HG03469 (cell line): ENCODE results near the gene ZNF670.
"Not testable (repeated sequence)": the region's sequence is repeated elsewhere in the genome, so short reads cannot be mapped to it uniquely, and the experiment has no call there.

Experiments
- ATAC-seq: cut with Tn5 transposase; IDR thresholded peaks from one replicate; pipeline ENCODE4 v1.9.1; 2021; ENCODE audit warnings: mild to moderate bottlenecking, moderate library complexity, moderate number of reproducible peaks; ENCODE audit not compliant: unreplicated experiment

Gene ZNF670

DNA sequence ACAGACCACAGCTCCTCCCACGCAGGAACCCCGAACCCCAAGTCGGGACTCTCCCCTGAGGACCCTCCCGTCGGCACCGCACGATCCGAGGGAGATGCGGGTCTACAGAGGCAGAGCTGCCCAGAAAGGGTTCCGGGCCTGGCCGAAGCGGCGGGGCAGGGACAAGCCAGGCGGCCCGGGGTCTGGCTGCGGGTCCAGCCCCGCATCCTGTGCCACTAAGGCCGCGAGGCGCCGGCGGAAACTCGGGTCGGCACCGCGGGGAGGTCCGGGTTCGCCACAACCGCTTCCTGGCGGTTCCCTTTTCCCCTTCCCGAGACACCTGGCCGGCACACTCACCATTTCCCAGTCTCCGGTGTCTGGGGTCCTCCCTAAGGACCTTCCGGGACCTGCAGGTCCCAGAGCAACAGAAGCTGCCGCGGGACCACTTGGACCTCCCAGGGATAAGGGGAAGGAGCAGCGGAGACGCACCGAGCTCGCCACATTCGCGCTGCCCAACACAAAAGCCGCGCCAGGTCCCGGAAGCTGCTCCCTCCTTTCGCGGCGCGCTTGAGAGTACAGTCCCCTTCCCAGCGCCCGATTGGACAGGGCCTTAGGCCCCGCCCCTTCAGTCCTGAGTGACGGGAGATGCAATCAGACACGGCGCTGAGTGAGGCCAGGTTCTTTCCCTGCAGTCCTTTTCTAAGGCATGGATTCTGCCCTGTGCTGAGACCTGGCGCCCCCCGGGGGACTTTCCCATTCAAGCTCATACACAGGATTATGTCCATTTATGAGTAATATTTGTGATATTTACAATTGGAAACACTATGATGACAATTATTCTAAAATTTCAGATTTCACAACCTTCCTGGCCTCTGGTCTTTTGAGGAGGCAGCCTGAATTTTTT, at the start of gene ZNF670:
Gene ZNF670, minus strand, starts transcription at position 554 of the 883 bp plus-strand sequence. Its CDS starts 215 bp downstream, at position 339.
- ATAC-seq: peak; percentile 99

DNA sequence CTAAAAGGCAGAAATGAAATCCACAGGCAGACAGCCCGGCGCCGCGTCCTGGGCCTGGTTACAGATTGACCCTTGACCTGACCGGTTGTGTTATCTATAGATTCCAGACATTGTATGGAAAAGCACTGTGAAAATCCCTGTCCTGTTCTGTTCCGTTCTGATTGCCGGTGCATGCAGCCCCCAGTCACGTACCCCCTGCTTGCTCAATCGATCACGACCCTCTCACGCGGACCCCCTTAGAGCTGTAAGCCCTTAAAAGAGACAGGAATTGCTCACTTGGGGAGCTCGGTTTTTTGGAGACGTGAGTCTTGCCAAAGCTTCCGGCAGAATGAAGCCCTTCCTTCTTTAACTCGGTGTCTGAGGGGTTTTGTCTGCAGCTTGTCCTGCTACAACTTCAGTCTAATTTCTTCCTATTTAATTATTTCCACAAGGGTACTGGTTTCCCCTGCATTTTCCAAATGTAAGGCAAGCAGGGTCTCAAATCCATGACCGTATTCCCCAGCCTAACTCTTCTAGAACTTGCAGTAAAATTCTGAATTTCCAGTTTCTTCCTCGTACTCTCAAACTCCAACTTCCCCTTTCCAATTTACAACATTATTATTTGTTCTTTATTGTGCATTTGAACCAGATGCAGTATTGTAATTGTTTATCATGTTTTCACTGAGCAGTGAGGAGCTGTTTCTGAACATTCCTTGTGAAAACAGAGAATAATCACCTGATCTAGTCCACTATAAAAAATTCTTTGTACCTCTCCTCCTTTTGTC, 49.1 kb upstream of the ZNF670 start:
- not testable (repeated sequence) for ATAC-seq

DNA sequence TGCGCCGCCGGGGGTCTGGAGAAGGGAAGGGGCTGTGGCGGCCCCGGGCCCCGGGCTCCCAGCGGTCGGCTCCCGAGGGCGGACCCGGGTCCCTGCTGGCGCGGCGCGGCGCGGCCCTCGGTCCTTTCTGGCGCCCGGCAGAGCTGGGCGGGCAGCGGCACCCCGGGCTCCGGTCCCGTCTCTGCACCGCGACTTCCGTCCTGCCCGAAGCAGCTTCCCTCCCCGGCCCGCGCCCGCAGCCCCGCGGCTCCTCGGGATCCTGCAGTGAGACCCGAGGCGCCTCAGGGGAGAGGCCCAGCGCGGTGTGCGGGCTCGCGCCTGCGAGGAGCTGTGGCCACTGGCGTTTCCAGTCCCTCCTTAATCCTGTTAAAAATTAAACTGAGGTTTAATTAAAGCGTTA, 48.0 kb upstream of the ZNF670 start:
- peak; percentile 25 for ATAC-seq

DNA sequence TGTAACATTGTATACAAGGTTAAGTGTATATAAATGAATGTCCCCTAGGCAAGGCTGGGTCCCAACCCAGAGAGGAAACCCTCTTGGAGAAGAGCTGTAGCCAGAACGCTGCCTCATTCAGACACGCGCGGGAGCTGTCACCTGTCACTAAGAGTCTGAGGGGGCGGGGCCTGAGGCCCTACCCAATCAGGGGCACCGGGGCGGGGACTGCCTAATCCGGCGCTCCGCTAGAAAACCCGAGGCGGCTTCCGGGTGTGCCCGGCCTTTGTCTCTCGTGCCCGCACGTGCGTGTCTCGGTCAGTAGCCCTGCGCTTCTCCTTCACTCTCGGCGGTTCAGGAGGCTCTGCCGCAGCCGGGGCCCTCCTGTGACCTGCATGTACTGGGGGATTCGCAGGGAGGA, 47.6 kb upstream of the ZNF670 start:
- peak; percentile 98 for ATAC-seq

DNA sequence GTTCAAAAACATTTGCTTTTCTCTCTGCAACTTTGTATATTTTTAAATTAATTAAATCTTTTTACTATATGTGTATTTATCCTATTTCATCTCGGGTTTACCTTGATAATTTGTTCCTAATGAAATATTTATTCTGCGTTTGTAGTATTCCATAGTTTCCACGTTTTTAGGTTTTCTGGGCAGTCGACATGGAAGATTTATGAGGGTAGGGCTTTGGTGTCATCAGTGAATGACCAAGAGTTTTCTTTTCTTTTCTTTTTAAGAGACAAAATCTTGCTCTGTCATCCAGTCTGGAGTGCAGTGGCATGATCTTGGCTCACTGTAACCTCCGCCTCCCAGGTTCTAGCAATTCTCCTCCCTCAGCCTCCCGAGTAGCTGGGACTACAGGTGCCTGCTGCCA, 42.8 kb upstream of the ZNF670 start:
- no peak for ATAC-seq

DNA sequence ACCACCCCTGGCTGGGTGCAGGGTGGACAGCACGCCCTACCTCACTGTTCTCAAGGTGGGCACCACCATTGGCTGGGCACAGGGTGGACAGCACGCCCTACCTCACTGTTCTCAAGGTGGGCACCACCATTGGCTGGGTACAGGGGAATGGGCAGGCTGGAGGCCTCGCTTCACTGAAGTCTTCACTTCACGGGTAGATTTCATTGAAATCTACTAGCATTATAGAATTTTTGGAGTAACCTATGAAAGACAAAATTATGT, 41.7 kb upstream of the ZNF670 start:
- ATAC-seq: not testable (repeated sequence)

DNA sequence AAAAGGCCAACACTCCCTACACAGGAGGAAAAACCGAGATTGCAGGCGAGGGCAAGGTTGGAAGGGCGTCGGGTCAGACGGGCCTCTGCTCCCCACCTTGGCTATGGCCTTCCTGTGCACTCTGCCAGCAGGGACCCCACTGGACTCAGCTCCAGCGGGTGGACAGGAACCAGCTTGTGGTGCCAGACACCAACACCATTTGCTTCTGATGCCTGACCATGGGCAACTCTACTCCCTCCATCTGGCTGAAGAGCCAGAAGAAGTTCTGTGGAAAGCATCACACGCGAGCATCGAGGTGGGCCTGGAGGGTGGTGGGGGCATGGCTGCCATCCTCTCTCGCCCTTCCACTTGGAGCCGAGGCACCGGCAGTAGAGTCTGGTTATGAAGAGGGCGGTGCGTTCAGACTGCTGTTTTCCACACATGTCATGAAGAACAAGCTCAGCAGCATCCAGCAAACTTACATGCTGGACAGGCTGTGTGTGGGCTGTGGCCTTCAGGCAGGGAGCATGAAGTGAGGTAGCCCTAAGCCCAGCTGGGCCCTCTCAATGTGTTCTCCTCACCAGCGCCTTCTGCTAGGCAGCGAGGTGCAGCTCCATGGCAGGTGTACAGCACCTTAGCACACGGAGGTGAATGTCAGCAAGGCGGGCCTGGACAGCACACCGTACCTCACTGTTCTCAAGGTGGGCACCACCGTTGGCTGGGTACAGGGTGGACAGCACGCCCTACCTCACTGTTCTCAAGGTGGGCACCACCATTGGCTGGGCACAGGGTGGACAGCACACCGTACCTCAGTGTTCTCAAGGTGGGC, 41.2 kb upstream of the ZNF670 start:
- ATAC-seq: no peak

DNA sequence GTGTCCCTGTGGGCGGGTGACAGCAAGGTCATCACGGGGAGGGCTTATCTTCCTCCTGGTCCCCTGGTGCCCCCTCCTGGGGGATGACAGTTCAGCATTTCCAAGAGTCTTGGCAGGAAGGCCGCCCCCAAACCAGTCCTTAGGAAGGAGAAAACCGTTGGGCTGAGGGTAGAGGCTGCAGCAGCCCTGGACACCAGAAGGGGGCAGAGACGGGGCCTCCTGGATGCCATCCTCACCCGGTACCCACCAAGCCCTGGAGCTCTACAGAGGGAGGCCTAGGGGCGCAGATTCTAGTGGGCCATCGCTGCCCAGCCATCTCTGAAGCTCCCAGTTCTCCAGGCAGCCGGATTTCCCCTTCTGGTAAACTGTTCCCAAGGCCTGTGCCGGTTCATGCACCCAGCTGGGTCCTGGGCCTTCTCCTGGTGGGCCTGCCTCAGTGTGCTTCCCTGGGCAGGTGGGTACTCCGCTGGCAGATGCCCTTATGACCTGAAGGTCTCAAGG, 40.4 kb upstream of the ZNF670 start:
- no peak for ATAC-seq

DNA sequence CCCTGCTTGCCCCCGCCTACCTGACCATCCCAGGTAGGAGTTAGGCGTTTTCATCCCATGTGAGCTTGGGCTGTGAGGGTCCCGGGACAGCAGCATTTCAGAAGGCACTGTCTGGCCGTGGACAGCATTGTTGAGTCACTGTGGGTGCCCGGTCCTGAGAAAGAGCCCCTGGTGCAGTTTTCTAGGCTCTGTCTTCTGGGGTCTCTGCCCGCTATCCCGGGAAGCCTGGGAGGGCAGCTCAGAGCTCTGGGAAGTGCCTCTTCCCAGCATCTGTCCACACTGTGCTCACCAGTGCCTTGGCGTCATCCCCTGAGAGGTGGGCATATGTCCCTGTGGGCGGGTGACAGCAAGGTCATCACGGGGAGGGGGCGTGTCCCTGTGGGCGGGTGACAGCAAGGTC, 36.9 kb upstream of the ZNF670 start:
- ATAC-seq: no peak

DNA sequence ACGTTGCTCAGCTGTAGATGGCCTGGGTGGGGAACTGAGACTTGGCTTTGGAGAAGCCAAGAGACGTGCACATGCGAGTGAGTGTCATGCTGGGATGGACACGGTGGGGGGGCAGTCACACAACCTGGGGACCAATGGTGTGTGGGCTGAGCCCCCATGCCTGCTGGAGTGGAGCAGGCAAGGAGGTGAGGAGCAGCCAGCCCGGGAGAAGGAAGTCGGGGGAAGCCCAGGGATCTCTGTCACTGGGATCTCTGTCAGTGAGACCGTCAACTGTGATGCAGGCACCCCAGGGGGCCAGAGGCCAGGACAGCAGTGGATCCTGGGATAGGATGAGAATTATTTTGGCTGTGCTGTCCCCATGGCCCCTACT, 36.5 kb upstream of the ZNF670 start:
- no peak for ATAC-seq

DNA sequence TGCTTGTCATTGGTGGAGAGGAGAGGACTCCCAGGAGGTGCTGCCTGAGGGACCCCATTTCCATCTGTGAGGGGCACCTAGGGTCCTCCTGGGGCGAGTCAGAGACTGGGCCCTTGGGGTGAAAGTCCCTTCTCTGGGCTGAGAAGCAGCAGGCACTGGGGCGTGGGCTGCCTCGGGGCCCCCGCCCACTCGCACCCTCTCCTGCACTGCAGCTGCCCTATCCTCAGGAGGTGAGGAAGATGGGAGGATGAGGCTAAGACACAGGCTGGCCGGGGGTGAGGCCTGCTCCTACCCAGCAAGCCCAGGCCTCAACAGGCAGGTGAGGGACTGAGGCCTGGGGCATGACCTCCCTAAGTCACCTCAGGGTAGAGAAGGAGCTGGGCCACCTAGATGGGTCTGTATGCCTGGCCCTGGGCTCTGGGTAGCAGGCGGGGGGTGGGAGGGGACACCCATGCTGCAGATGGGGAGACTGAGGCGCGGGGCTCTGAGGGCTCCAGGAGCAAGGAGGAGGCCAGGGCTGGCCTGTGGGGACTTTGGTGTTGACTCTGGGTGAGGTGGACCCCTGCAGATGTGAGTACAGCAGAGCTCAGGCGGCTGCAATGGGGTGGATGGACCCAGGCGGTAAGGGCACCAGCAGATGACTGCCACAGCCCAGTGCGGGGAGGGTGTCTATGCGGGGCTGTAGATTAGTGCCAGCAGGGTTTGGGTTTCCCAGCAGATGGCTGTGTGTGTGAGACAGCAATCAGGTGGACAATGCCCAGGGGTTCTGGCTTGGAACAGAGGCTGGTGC, 35.9 kb upstream of the ZNF670 start:
- no peak for ATAC-seq

DNA sequence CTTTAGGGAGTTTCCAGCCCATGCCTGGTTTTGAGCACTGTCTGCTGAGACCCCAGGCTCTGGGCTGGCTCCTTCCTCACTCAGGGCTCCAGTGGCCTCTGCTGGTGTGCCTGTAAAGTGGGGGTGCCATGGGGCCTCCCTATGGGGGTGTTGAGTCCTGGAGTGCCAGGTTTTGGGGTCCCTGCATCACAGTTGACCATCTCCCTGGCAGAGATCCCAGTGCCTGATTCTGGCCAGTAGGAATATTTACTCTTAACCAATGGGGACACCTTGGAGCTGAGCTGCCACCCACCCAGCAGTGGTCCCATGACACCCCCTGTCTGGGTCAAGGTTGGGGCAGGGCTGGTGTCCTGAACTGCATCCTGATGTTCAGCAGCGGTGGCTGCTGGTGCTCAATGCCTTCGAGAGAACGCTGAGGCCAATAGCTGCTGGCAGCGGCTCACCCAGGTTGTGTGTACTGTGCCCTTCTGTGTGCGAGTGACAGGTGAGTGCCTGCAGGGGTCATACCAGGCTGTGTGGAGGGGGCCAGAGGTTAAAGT, 35.2 kb upstream of the ZNF670 start:
- ATAC-seq: no peak

DNA sequence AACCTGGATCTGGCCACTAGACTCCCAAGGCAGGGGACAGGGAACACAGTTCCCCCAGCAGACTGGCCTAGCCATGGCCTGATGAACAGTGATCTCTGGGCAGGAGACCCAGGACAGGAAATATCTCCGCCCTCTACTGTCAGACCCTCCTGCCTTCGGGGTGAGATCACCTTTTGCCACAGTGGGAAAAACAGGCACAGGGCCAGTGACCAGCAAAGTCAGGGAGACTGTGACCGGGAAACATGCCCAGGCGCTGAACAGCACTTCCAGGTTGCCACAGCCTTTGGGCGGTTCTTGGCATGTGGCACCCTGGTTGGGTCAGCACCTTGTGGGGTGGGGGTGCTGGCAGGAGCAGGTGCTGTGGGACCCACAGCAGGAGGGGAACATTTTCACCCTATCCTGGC, 34.5 kb upstream of the ZNF670 start:
- no peak for ATAC-seq

DNA sequence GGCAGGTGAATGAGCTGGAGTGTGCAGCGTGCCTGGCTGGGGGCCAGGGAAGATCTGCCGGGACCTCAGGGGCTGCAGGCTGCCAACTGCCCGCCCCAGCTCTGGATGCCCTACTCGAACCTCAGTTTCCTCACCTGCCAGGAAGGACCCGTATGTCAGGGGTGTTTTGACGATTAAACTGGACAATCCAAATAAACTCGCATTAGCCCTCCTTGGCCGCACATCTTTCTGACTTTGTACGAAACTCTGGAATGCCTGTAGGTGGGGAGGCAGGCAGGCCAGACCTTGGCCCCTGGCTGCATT, 33.8 kb upstream of the ZNF670 start:
- ATAC-seq: no peak

DNA sequence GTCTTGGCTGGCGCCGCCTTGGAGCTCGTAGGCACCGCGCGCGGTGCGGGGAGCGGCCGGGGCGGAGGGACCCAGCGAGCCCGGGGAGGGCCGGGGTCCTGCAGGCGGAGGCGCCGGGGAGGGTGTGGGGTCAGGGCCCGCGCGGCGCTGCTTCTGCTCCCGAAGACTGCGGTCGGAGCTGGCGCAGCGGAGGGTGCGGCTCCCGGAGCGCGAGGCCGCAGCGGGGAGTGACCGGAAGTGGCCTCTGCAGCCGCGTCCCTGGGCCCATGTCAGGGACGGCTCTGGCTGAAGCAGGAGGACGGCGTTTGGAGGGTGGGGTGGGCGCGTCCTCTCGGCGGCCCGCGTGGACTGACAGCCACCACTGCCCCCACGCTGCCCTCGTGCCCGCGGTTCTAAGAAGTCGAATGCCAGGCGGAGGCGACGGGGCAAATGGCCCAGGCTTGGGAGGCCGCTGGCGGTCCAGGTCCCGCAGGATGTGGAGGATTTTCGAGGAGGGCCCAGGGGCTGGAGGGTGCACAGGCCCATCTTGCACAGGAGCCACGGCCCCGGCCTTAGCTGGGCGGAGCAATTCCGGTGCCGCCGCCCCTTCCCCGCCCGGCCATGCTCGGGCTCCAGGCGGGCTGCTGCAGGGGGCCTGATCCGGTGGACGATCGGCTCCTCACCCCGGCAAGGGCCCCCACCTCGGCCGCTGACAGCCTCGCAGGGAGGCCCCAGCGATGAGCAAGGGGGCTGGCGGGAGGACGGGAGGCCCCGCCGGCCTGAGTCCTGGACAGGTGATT, 33.3 kb upstream of the ZNF670 start:
- no peak for ATAC-seq

DNA sequence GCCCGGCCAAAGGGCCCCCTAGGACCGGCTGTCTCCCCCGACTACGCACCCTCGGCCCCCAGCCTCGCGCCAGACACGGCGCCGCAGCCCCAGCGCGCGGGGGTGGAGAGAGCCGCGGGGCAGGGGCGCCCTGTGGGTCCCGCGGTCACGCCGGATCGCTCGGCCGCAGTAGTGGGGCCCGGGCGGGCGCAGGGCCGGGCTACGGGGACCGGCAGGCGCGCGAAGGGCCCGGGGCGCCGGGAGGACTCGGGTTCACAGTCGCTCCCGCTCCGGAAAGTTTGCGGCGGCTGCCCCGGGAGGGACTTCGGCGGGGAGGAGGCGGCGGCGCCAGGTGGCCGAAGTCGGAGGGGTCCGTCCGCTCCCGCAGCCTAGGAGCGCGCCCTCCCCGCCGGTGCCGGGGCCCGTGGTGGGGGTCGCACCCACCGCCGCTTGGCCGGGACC, 32.7 kb upstream of the ZNF670 start:
- no peak for ATAC-seq

DNA sequence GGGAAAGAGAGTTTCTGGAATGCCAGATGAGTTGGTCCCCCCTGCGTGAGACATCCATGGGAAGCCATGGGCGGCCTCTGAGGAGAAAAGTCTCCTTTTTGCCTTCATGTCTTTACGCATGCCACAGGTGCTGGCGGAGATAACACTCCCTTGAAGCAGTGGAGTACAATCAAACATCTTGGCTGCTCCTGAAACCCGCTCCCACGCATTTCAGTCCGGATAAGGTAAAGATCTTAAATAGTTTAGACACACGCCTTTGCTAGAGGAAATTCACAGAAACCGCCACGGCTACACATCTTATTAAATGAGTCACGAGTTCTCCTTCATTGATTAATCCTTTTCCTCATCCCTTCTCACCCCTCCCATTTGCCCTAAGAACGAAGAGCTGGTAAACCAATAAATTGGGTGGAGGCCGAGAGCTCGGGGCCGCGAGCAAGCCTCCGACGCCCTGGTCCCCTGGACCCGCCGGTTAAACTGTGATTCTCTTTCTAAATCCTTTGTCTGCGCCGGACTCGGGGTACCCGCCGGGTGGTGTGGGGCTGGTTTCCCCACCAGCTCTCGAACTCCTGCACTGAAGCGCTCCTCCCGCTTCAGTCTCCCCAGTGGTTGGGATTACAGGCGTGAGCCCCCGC, 32.1 kb upstream of the ZNF670 start:
- no peak for ATAC-seq

DNA sequence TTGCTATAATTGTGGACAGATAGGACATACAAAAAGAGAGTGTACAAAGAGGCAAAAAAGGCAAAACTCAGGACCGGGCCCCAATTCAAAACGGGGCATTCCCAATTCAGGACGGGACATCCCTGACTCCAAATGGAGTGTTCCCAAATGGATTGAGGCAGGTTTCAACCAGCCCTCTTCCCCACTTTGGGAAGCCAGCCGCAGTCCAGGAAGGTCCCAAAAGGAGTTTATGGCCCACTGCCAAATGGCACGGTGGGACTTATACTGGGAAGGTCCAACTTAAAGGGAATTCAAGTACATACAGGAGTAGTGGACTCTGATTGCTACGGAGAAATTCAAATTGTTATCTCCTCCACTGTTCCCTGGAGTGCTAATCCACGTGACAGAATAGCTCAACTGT, 29.1 kb upstream of the ZNF670 start:
- ATAC-seq: no peak

DNA sequence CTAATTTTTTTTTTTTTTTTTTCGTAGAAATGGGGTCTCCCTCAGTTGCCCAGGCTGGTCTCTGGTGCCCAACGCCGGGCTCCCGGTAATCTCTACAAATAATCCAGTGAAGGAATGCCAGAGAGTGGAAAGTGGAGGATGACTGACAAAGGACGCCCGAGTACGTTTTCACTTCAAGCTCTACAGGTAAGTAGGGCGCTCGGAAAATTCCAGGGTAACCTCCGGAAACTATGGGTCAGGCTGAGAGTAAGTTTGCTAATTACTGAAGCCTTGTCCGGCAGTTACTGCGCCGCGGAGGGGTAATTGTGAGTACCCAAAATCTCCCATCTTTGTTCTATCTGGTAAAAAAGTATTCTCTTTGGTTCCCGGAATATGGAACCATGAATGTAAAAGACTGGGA, 27.4 kb upstream of the ZNF670 start:
- ATAC-seq: no peak
